ENCODE results near the gene CENPQ.

Gene CENPQ

GRCh38 chr6:49497304-49497703 lies 34.1 kb downstream of the CENPQ start:
- H3K9me3 ChIP-seq (ENCODE audit: control insufficient read depth, insufficient read depth, low read length) = no peaks in the 10 kb centered on the region
- no peaks in the 10 kb centered on the region for H4K20me1 ChIP-seq (ENCODE audit: control insufficient read depth, insufficient read depth, low read depth, low read length)
- H3F3A ChIP-seq (ENCODE audit: control insufficient read depth, insufficient read depth) = no peaks in the 10 kb centered on the region
- TF ChIP-seq EZH2phosphoT487 (IDR thresholded peaks at IDR 0.05; ENCODE audit: borderline replicate concordance, low read length) = no peak
- TF ChIP-seq CTCF (IDR thresholded peaks at IDR 0.05; ENCODE audit: low read depth, low read length, poor library complexity, severe bottlenecking) = no peak
- no peaks in the 10 kb centered on the region for H3K9me2 ChIP-seq (replicated peaks; ENCODE audit: control insufficient read depth, low read length)
- H3K36me3 ChIP-seq (ENCODE audit: control insufficient read depth, low read length) = peaks cover 11% of the 10 kb centered on the region
- no peaks in the 10 kb centered on the region for H3K27me3 ChIP-seq (ENCODE audit: control insufficient read depth, low read length)
- H3K79me2 ChIP-seq (ENCODE audit: control insufficient read depth, low read length) = no peaks in the 10 kb centered on the region
- no peak overlapping the region for H3K4me2 ChIP-seq (ENCODE audit: low read length)
- no peak overlapping the region for H3K27ac ChIP-seq (ENCODE audit: low read depth, low read length)
- H3K4me3 ChIP-seq (ENCODE audit: low read length) = no peak overlapping the region
- no peaks in the 10 kb centered on the region for H3K4me1 ChIP-seq (ENCODE audit: control insufficient read depth, low read length)

GRCh38 chr6:49499126-49499525 lies 36.0 kb downstream of the CENPQ start:
- H3K36me3 ChIP-seq (ENCODE audit: control insufficient read depth, low read length) = no peaks in the 10 kb centered on the region
- no peaks in the 10 kb centered on the region for H3K27me3 ChIP-seq (ENCODE audit: control insufficient read depth, low read length)
- no peak overlapping the region for H3K4me2 ChIP-seq (ENCODE audit: low read length)
- no peak overlapping the region for H3K27ac ChIP-seq (ENCODE audit: low read depth, low read length)
- H3K4me3 ChIP-seq (ENCODE audit: low read length) = no peak overlapping the region
- H3K4me1 ChIP-seq (ENCODE audit: control insufficient read depth, low read length) = no peaks in the 10 kb centered on the region
- no peaks in the 10 kb centered on the region for H3F3A ChIP-seq (ENCODE audit: control insufficient read depth, insufficient read depth)
- H3K9me2 ChIP-seq (replicated peaks; ENCODE audit: control insufficient read depth, low read length) = no peaks in the 10 kb centered on the region
- H3K9me3 ChIP-seq (ENCODE audit: control insufficient read depth, insufficient read depth, low read length) = no peaks in the 10 kb centered on the region
- H3K79me2 ChIP-seq (ENCODE audit: control insufficient read depth, low read length) = no peaks in the 10 kb centered on the region
- no peaks in the 10 kb centered on the region for H4K20me1 ChIP-seq (ENCODE audit: control insufficient read depth, insufficient read depth, low read depth, low read length)
- TF ChIP-seq CTCF (IDR thresholded peaks at IDR 0.05; ENCODE audit: low read depth, low read length, poor library complexity, severe bottlenecking) (no peak), EZH2phosphoT487 (IDR thresholded peaks at IDR 0.05; ENCODE audit: borderline replicate concordance, low read length) (no peak)

GRCh38 chr6:49499623-49500022 lies 36.5 kb downstream of the CENPQ start, which contains the start of gene GLYATL3:
GLYATL3 (plus strand) TSS chr6:49499923; CDS start chr6:49511991, 12,068 bp downstream.
- no peaks in the 10 kb centered on the region for H3K4me1 ChIP-seq (ENCODE audit: control insufficient read depth, low read length)
- H3K79me2 ChIP-seq (ENCODE audit: control insufficient read depth, low read length) = no peaks in the 10 kb centered on the region
- no peak within 1 kb of the TSS for H3K4me3 ChIP-seq (ENCODE audit: low read length)
- no peaks in the 10 kb centered on the region for H3K9me2 ChIP-seq (replicated peaks; ENCODE audit: control insufficient read depth, low read length)
- no peak within 1 kb of the TSS for H3K27ac ChIP-seq (ENCODE audit: low read depth, low read length)
- H3K4me2 ChIP-seq (ENCODE audit: low read length) = no peak within 1 kb of the TSS
- no peaks in the 10 kb centered on the region for H4K20me1 ChIP-seq (ENCODE audit: control insufficient read depth, insufficient read depth, low read depth, low read length)
- H3K36me3 ChIP-seq (ENCODE audit: control insufficient read depth, low read length) = no peaks in the 10 kb centered on the region
- no peaks in the 10 kb centered on the region for H3K27me3 ChIP-seq (ENCODE audit: control insufficient read depth, low read length)
- no peaks in the 10 kb centered on the region for H3K9me3 ChIP-seq (ENCODE audit: control insufficient read depth, insufficient read depth, low read length)
- no peaks in the 10 kb centered on the region for H3F3A ChIP-seq (ENCODE audit: control insufficient read depth, insufficient read depth)
- TF ChIP-seq EZH2phosphoT487 (IDR thresholded peaks at IDR 0.05; ENCODE audit: borderline replicate concordance, low read length) (no peak), CTCF (IDR thresholded peaks at IDR 0.05; ENCODE audit: low read depth, low read length, poor library complexity, severe bottlenecking) (no peak)

Measured in DOHH2 (cell line).